Bronchial epithelial cell (primary cell): ENCODE data around the gene HS3ST3B1. TPM values are rescaled to one million over a fixed set of nuclear protein-coding genes. Genes with fewer than 3 reads are reported as not detected.

ENCODE experiments used
- DNase-seq: peaks from one replicate; pipeline ENCODE4 v3.0.0-alpha.2; 2010; ENCODE audit warnings: low read depth
- FAIRE-seq: peaks from 2 replicates; lab custom pipeline; 2011; peaks lifted over from hg19 to GRCh38; lab: Jason Lieb, UNC
- H3K27me3 ChIP-seq: 2 replicates; pipeline ENCODE4 v1.5.1; 2011; ENCODE audit warnings: low read length; ENCODE audit not compliant: control insufficient read depth, insufficient read depth
- H3K36me3 ChIP-seq: 2 replicates; pipeline ENCODE4 v1.5.1; 2011; ENCODE audit warnings: low read length; ENCODE audit not compliant: control insufficient read depth, insufficient read depth
- H3K4me3 ChIP-seq: 2 replicates; pipeline ENCODE4 v1.5.1; 2011; ENCODE audit warnings: mild to moderate bottlenecking, low read depth, low read length, control low read depth
- CTCF ChIP-seq: IDR thresholded peaks from 2 replicates; pipeline ENCODE4 v1.5.1; 2011; ENCODE audit warnings: mild to moderate bottlenecking, moderate library complexity, low read length, control low read depth, inconsistent platforms; ENCODE audit not compliant: insufficient read depth, severe bottlenecking
- total RNA-seq: library from RNA; depleted of rRNA; stranded (reverse); fragments of >200 nt; gene quantifications from 2 replicates; pipeline ENCODE4 v1.2.1, GENCODE V29; 2014

HS3ST3B1 gene
- total RNA-seq, 1 donor from 2014 or later, result 0.53 TPM

GRCh38 chr17:14308965-14309879, 8.3 kb downstream of the HS3ST3B1 start:
- Histone ChIP-seq H3K27me3 (peaks cover 3% of the 10 kb centered on the region), H3K36me3 (no peaks in the 10 kb centered on the region), H3K4me3 (peak overlapping the region; percentile 55)
- TF ChIP-seq CTCF, result no peak
- DNase-seq, result peak; percentile 83
- peak; percentile 52 for FAIRE-seq

- Histone ChIP-seq H3K4me3 (peak overlapping the region; percentile 24), H3K27me3 (peaks cover 3% of the 10 kb centered on the region), H3K36me3 (no peaks in the 10 kb centered on the region)
- DNase-seq (no peak), FAIRE-seq (peak; percentile 28)
- TF ChIP-seq CTCF, result no peak
These were observed 9.2 kb downstream of the HS3ST3B1 start for GRCh38 chr17:14310101-14310500.

GRCh38 chr17:14310605-14311004, 9.7 kb downstream of the HS3ST3B1 start:
- TF ChIP-seq CTCF, result no peak
- DNase-seq, result no peak
- peaks cover 3% of the 10 kb centered on the region for H3K27me3 ChIP-seq
- H3K36me3 ChIP-seq, result no peaks in the 10 kb centered on the region
- no peak overlapping the region for H3K4me3 ChIP-seq
- FAIRE-seq, result no peak

GRCh38 chr17:14311186-14311705, 10.4 kb downstream of the HS3ST3B1 start:
- no peak for TF ChIP-seq CTCF
- no peak for DNase-seq
- no peak overlapping the region for H3K4me3 ChIP-seq
- H3K36me3 ChIP-seq, result no peaks in the 10 kb centered on the region
- no peaks in the 10 kb centered on the region for H3K27me3 ChIP-seq
- peak; percentile 23 for FAIRE-seq

GRCh38 chr17:14311981-14312380, 11.1 kb downstream of the HS3ST3B1 start:
- Histone ChIP-seq H3K27me3 (no peaks in the 10 kb centered on the region), H3K36me3 (no peaks in the 10 kb centered on the region), H3K4me3 (no peak overlapping the region)
- no peak for TF ChIP-seq CTCF
- FAIRE-seq (no peak), DNase-seq (no peak)
